ENCODE results near the gene SLC11A1. TPM values are rescaled to one million over a fixed set of nuclear protein-coding genes. Genes with fewer than 3 reads are reported as not detected.

Gene SLC11A1
- total and polyA plus RNA-seq, 11 donors = 0.96 to 31.0 (median 4.5) TPM

DNA sequence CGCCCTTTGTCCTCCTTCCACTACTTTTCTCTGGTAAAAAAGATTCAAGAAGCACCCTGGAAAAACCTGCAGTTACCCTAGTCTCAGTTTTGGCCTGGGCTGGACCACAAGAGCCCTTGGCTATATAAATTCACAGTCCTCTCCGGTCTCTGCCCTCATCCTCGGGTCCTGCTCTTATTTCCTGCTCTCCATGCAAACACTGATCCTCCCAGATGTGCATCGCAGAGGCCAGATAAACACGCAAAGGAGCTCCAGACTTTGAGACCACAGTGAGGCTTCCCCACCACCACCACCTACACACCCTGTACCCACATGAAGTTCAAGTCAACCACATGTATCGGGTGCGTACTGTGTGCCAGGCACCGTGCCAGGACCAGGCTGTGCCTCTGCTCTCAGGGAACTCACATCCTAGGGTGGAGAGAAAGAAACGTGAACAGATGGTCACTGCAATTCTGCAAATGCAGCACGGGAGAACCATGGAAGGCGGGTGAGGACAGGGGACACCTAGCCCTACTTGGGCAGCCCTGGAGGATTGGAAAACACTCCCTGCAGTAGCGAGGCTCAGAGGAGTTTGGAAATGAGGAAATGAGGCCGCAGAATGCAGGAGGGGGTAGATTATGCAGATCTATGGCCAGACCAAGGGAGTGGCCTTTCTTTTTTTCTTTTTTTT is 25.0 kb downstream of the SLC11A1 start:
- peaks cover 3 to 34% (median 33%) of the 10 kb centered on the region in 9 donors for H3K36me3 ChIP-seq
- peaks cover 9 to 51% (median 39%) of the 10 kb centered on the region in 12 donors for H3K4me1 ChIP-seq
- peak; percentile 48 to 84 (median 75) for DNase-seq
- H3K4me3 ChIP-seq = peak overlapping the region in 11 of 12 donors; percentile 18 to 66 (median 57)
- peak; percentile 21 to 39 (median 26) for ATAC-seq
- H3K27me3 ChIP-seq = no peaks in the 10 kb centered on the region
- intact Hi-C loops (cut with DNase I) = loop anchor here in 9 of 10 donors (1.0 to 10.0 kb wide), 14 partner anchors 11 to 265 kb away; partner anchors contain the start of genes BCS1L (in 5 of the 9), ZNF142 (in 5 of the 9), CNOT9 (in 4 of the 9) and USP37 (in 4 of the 9)
- TF ChIP-seq, protein P1, sequence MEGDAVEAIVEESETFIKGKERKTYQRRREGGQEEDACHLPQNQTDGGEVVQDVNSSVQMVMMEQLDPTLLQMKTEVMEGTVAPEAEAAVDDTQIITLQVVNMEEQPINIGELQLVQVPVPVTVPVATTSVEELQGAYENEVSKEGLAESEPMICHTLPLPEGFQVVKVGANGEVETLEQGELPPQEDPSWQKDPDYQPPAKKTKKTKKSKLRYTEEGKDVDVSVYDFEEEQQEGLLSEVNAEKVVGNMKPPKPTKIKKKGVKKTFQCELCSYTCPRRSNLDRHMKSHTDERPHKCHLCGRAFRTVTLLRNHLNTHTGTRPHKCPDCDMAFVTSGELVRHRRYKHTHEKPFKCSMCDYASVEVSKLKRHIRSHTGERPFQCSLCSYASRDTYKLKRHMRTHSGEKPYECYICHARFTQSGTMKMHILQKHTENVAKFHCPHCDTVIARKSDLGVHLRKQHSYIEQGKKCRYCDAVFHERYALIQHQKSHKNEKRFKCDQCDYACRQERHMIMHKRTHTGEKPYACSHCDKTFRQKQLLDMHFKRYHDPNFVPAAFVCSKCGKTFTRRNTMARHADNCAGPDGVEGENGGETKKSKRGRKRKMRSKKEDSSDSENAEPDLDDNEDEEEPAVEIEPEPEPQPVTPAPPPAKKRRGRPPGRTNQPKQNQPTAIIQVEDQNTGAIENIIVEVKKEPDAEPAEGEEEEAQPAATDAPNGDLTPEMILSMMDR (IDR thresholded peaks at IDR 0.05) = no peak
- no peak for TF ChIP-seq POLR2A (IDR thresholded peaks at IDR 0.05)
- H3K9me3 ChIP-seq = no peaks in the 10 kb centered on the region
- H3K27ac ChIP-seq = peak overlapping the region; percentile 79 to 96 (median 92)
- WGBS, 4 donors = 14 to 20% (median 15%) methylated on average over 13 of the region's 13 CpGs

DNA sequence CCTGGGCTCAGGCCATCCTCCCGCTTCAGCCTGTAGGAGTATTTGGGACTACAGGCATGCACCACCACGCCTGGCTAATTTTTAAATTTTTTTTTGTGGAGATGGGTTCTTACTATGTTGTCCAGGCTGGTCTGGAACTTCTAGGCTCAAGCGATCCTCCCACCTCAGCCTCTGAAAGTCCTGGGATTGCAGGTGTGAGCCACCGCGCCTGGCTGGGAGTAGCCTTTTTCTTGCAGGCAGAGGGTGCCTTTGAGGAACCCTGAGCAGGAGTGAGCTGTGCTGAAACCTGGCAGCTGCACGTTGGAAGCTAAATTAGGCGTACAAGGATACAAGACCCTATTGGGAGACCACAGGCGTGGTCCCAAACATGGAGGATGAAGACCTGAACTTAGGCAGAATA is 25.6 kb downstream of the SLC11A1 start:
- peak overlapping the region in 8 of 12 donors; percentile 82 to 96 (median 94) for H3K27ac ChIP-seq
- WGBS, 4 donors = 86 to 90% (median 87%) methylated on average over 8 of the region's 8 CpGs
- peak overlapping the region in 1 of 12 donors; percentile 66 for H3K4me3 ChIP-seq
- intact Hi-C loops (cut with DNase I) = loop anchor here in 9 of 10 donors (2.0 to 10.0 kb wide), 12 partner anchors 55 to 265 kb away; partner anchors contain the start of genes BCS1L (in 5 of the 9), ZNF142 (in 5 of the 9), CNOT9 (in 3 of the 9) and USP37 (in 3 of the 9)
- no peaks in the 10 kb centered on the region for H3K27me3 ChIP-seq
- DNase-seq (no peak), ATAC-seq (no peak)
- TF ChIP-seq, protein P1 (IDR thresholded peaks at IDR 0.05) = no peak
- no peak for TF ChIP-seq POLR2A (IDR thresholded peaks at IDR 0.05)
- no peaks in the 10 kb centered on the region for H3K9me3 ChIP-seq
- H3K4me1 ChIP-seq = peaks cover 7 to 47% (median 33%) of the 10 kb centered on the region in 12 donors
- peaks cover 3 to 28% (median 27%) of the 10 kb centered on the region in 9 donors for H3K36me3 ChIP-seq

DNA sequence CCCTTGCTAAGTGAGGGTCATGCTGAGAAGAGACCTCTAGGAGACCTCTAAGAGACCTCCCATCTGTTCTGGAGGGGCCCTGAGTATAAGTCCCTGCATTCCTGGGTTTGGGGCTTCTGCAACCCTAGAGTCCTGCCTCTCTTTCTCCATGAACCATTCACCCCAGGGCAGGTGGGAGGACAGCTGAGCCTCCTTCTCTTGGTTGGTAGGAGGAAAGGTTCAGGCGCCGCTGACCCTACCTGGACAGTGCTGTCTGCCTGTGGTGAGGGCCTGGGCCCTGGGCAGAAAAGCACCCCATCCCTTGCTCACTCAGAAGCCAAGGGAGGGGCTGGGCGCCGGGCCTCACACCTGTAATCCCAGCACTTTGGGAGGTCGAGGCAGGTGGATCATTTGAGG is 36.2 kb downstream of the SLC11A1 start:
- no peaks in the 10 kb centered on the region for H3K4me1 ChIP-seq
- no peak overlapping the region for H3K4me3 ChIP-seq
- H3K36me3 ChIP-seq = no peaks in the 10 kb centered on the region
- ATAC-seq = no peak
- H3K27ac ChIP-seq = no peak overlapping the region
- TF ChIP-seq POLR2A (IDR thresholded peaks at IDR 0.05) = no peak
- TF ChIP-seq, protein P1 (IDR thresholded peaks at IDR 0.05) = no peak
- WGBS, 4 donors = 90 to 96% (median 94%) methylated on average over 4 to 5 of the region's 5 CpGs
- DNase-seq = no peak
- intact Hi-C loops (cut with DNase I) = loop anchor here in 2 of 10 donors (5.0 kb wide), 2 partner anchors 39 to 44 kb away; no protein-coding TSS in a partner anchor
- H3K27me3 ChIP-seq = no peaks in the 10 kb centered on the region
- H3K9me3 ChIP-seq = no peaks in the 10 kb centered on the region

DNA sequence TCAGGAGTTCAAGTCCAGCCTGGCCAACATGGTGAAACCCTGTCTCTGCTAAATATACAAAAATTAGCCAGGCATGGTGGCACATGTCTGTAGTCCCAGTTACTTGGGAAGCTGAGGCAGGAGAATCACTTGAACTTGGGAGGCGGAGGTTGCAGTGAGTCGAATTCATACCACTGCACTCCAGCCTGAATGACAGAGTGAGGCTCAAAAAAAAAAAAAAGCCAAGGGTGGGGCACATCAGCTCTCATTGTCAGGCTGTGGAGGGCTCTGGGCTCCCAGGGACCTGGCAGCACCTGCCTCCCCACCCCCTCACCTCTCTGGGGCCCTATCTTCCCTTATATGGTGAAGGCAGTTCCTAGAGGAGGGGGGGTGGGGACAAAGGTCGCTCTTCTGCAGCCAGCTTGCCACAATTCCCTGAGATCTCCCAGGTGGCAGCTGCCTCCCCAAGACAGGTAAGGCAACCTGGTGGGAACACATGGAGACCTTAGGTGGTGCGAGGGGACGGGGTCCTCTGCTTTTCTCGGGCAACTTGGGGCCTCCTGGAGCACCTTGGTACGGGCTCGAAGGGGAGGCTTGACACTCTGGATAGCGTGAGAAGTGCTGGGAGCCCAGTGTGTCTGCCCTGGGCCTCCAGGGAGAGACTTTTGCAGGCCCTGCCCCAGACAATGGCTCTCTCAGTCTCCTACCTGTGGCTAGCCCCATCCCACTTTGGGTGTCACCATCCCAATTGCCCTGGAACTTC is 36.8 kb downstream of the SLC11A1 start, which contains the start of gene VIL1:
Gene VIL1, plus strand, starts transcription at position 407 of the 742 bp plus-strand sequence. CDS start 4,656 bp downstream, outside the sequence.
- Histone ChIP-seq H3K9me3 (no peaks in the 10 kb centered on the region), H3K27ac (no peak within 1 kb of the TSS), H3K4me1 (no peaks in the 10 kb centered on the region), H3K27me3 (no peaks in the 10 kb centered on the region), H3K4me3 (no peak within 1 kb of the TSS), H3K36me3 (no peaks in the 10 kb centered on the region)
- whole genome bisulfite sequencing, 4 donors = 84 to 90% (median 89%) methylated on average over 9 of the region's 9 CpGs
- intact Hi-C loops (cut with DNase I) = loop anchor here in 2 of 10 donors (5.0 kb wide), 2 partner anchors 38 to 43 kb away; no protein-coding TSS in a partner anchor
- TF ChIP-seq, protein P1 (IDR thresholded peaks at IDR 0.05) = no peak
- TF ChIP-seq POLR2A (IDR thresholded peaks at IDR 0.05) = no peak
- DNase-seq (no peak), ATAC-seq (peak in 1 of 4 donors; percentile 19)

All from heart left ventricle (tissue), 16 donors.